Hepatocyte (in vitro differentiated cells): ENCODE measurements around the gene PDIA5. TPM values are rescaled to one million over a fixed set of nuclear protein-coding genes. Genes with fewer than 3 reads are reported as not detected.

ENCODE experiments used
- DNase-seq: peaks from one replicate; pipeline ENCODE4 v3.0.0-alpha.2; 2016; ENCODE audit warnings: low spot score
- H2AFZ ChIP-seq: fragments of 200-600 bp; sonication (generic); 2 replicates; pipeline ENCODE4 v1.6.0; 2016; ENCODE audit warnings: antibody characterized with exemption, mild to moderate bottlenecking
- H3K27ac ChIP-seq: fragments of 200-600 bp; sonication (generic); 2 replicates; pipeline ENCODE4 v1.5.1; 2016; ENCODE audit warnings: mild to moderate bottlenecking
- H3K27me3 ChIP-seq: fragments of 200-600 bp; sonication (generic); 2 replicates; pipeline ENCODE4 v1.6.1; 2016
- H3K36me3 ChIP-seq: fragments of 200-600 bp; sonication (generic); replicated peaks from 2 replicates; pipeline ENCODE4 v1.5.1; 2016; ENCODE audit warnings: low read depth; ENCODE audit not compliant: insufficient read depth
- H3K4me1 ChIP-seq: fragments of 200-600 bp; sonication (generic); 2 replicates; pipeline ENCODE4 v1.5.1; 2016; ENCODE audit warnings: mild to moderate bottlenecking, moderate library complexity; ENCODE audit not compliant: insufficient read depth
- H3K4me2 ChIP-seq: fragments of 200-600 bp; sonication (generic); 2 replicates; pipeline ENCODE4 v1.6.0; 2016
- H3K4me3 ChIP-seq: fragments of 200-600 bp; sonication (generic); 2 replicates; pipeline ENCODE4 v1.5.1; 2016; ENCODE audit warnings: mild to moderate bottlenecking
- H3K79me2 ChIP-seq: fragments of 200-600 bp; sonication (generic); 2 replicates; pipeline ENCODE4 v1.6.0; 2017; ENCODE audit warnings: mild to moderate bottlenecking
- H3K9me2 ChIP-seq: fragments of 200-600 bp; sonication (generic); replicated peaks from 2 replicates; pipeline ENCODE4 v1.6.0; 2017; ENCODE audit warnings: mild to moderate bottlenecking; ENCODE audit not compliant: insufficient read depth
- H3K9me3 ChIP-seq: fragments of 200-600 bp; sonication (generic); 2 replicates; pipeline ENCODE4 v1.5.1; 2016; ENCODE audit warnings: low read depth, mild to moderate bottlenecking
- H4K20me1 ChIP-seq: fragments of 200-600 bp; sonication (generic); 2 replicates; pipeline ENCODE4 v1.6.0; 2016; ENCODE audit warnings: mild to moderate bottlenecking; ENCODE audit not compliant: insufficient read depth, poor library complexity, severe bottlenecking
- CTCF ChIP-seq: fragments of 200-600 bp; sonication (generic); IDR thresholded peaks from 2 replicates; pipeline ENCODE4 v1.5.1; 2016; ENCODE audit warnings: antibody characterized with exemption, mild to moderate bottlenecking; ENCODE audit not compliant: poor library complexity
- EZH2 ChIP-seq: fragments of 200-600 bp; sonication (generic); IDR thresholded peaks from 2 replicates; pipeline ENCODE4 v1.6.1; 2016; ENCODE audit warnings: antibody characterized with exemption, mild to moderate bottlenecking, borderline replicate concordance
- EZH2phosphoT487 ChIP-seq: fragments of 200-600 bp; sonication (generic); IDR thresholded peaks from one replicate; pipeline ENCODE4 v1.6.1; 2018; ENCODE audit warnings: antibody characterized with exemption, mild to moderate bottlenecking, low read depth, moderate library complexity; ENCODE audit not compliant: unreplicated experiment, severe bottlenecking
- WGBS: methylation state at CpG from one replicate; pipeline ENCODE4 v1.1.6; 2016; ENCODE audit warnings: low lambda C conversion rate; ENCODE audit errors: missing lambda C conversion rate; 5-methylcytosine and 5-hydroxymethylcytosine counted together
- polyA plus RNA-seq: library from polyadenylated mRNA; unstranded; fragments of >200 nt; fragmentation: Nextera tagmentation; extraction: Ambion mirVana; gene quantifications from 2 replicates; pipeline ENCODE4 v1.2.1, GENCODE V29; 2016
- total RNA-seq: library from RNA; depleted of rRNA; stranded (reverse); fragments of >200 nt; gene quantifications from 2 replicates; pipeline ENCODE4 v1.2.3, GENCODE V29; 2014

Gene PDIA5
- total and polyA plus RNA-seq, 2 experiments from 2014 or later = 71.8 to 97.3 TPM

GRCh38 chr3:123058505-123058904 lies 8.3 kb upstream of the PDIA5 start:
- no peak for DNase-seq
- Histone ChIP-seq H3K9me3 (no peaks in the 10 kb centered on the region), H3K4me2 (no peak overlapping the region), H3K79me2 (no peaks in the 10 kb centered on the region), H3K36me3 (no peaks in the 10 kb centered on the region), H3K27ac (no peak overlapping the region), H3K9me2 (no peaks in the 10 kb centered on the region), H3K27me3 (no peaks in the 10 kb centered on the region), H3K4me3 (no peak overlapping the region), H2AFZ (no peak overlapping the region), H3K4me1 (no peaks in the 10 kb centered on the region), H4K20me1 (no peaks in the 10 kb centered on the region)
- 83% methylated on average over 5 of the region's 5 CpGs for WGBS
- no peak for TF ChIP-seq EZH2
- TF ChIP-seq CTCF = no peak
- no peak for TF ChIP-seq EZH2phosphoT487

GRCh38 chr3:123060054-123060453 lies 6.8 kb upstream of the PDIA5 start:
- Histone ChIP-seq H3K4me1 (no peaks in the 10 kb centered on the region), H3K27ac (no peak overlapping the region), H4K20me1 (no peaks in the 10 kb centered on the region), H3K79me2 (no peaks in the 10 kb centered on the region), H3K4me2 (no peak overlapping the region), H3K9me3 (no peaks in the 10 kb centered on the region), H3K9me2 (no peaks in the 10 kb centered on the region), H3K36me3 (no peaks in the 10 kb centered on the region), H3K27me3 (no peaks in the 10 kb centered on the region), H2AFZ (no peak overlapping the region), H3K4me3 (no peak overlapping the region)
- TF ChIP-seq EZH2phosphoT487 (no peak), EZH2 (no peak), CTCF (no peak)
- no peak for DNase-seq

GRCh38 chr3:123061856-123062255 lies 5.0 kb upstream of the PDIA5 start:
- Histone ChIP-seq H3K27ac (no peak overlapping the region), H3K36me3 (no peaks in the 10 kb centered on the region), H2AFZ (no peak overlapping the region), H3K4me1 (no peaks in the 10 kb centered on the region), H4K20me1 (no peaks in the 10 kb centered on the region), H3K27me3 (no peaks in the 10 kb centered on the region), H3K4me2 (no peak overlapping the region), H3K9me3 (no peaks in the 10 kb centered on the region), H3K9me2 (no peaks in the 10 kb centered on the region), H3K4me3 (no peak overlapping the region), H3K79me2 (no peaks in the 10 kb centered on the region)
- WGBS = 79% methylated on average over 7 of the region's 7 CpGs
- DNase-seq = no peak
- TF ChIP-seq EZH2 (no peak), CTCF (no peak), EZH2phosphoT487 (no peak)

- TF ChIP-seq CTCF = no peak
- TF ChIP-seq EZH2phosphoT487 = no peak
- no peak for TF ChIP-seq EZH2
- H3K79me2 ChIP-seq = peaks cover 9% of the 10 kb centered on the region
- H3K9me2 ChIP-seq = no peaks in the 10 kb centered on the region
- H2AFZ ChIP-seq = no peak overlapping the region
- H3K36me3 ChIP-seq = no peaks in the 10 kb centered on the region
- no peaks in the 10 kb centered on the region for H4K20me1 ChIP-seq
- no peak overlapping the region for H3K27ac ChIP-seq
- no peaks in the 10 kb centered on the region for H3K27me3 ChIP-seq
- no peaks in the 10 kb centered on the region for H3K4me1 ChIP-seq
- WGBS = 95% methylated on average over 6 of the region's 6 CpGs
- no peaks in the 10 kb centered on the region for H3K9me3 ChIP-seq
- H3K4me3 ChIP-seq = no peak overlapping the region
- DNase-seq = no peak
- H3K4me2 ChIP-seq = no peak overlapping the region
These were observed 3.8 kb upstream of the PDIA5 start for GRCh38 chr3:123063034-123063433.
